Activated CD8-positive, alpha-beta T cell treated with anti-CD3 and anti-CD28 coated beads, Interleukin-2, amount 10 ng/mL, durations not matched to agents 7 days and 5 days (primary cell): ENCODE data around the gene CHST11. TPM values are rescaled to one million over a fixed set of nuclear protein-coding genes. Genes with fewer than 3 reads are reported as not detected.
A peak's percentile ranks its signal among the peaks of the same experiment; 100 is the strongest.

ENCODE experiments used
- ATAC-seq: fragments of 150-1000 bp; cut with Tn5 transposase; one replicate; pipeline ENCODE4 v1.10.0; 2021; ENCODE audit warnings: moderate library complexity
- CTCF ChIA-PET: fragments of 350-600 bp; sonication (Branson Sonifier 250); formaldehyde crosslinking; loops from one replicate; lab custom pipeline; 2021; ENCODE audit warnings: antibody characterized with exemption; lab: Charles Lee
- POLR2A ChIA-PET: fragments of 350-600 bp; sonication (Branson Sonifier 250); formaldehyde crosslinking; loops from one replicate; lab custom pipeline; 2021; ENCODE audit warnings: antibody characterized with exemption; lab: Charles Lee
- DNase-seq: peaks from one replicate; pipeline ENCODE4 v3.0.0-alpha.2; 2020
- H3K27ac Mint-ChIP-seq: one replicate; pipeline ENCODE4 v1.8.0; 2021; ENCODE audit warnings: mild to moderate bottlenecking, mixed read lengths
- H3K27me3 Mint-ChIP-seq: one replicate; pipeline ENCODE4 v1.8.0; 2021; ENCODE audit warnings: low read depth, mixed read lengths
- H3K36me3 Mint-ChIP-seq: one replicate; pipeline ENCODE4 v1.8.0; 2021; ENCODE audit warnings: low read depth, mixed read lengths
- H3K4me1 Mint-ChIP-seq: one replicate; pipeline ENCODE4 v1.8.0; 2021; ENCODE audit warnings: low read depth, mixed read lengths
- H3K4me3 Mint-ChIP-seq: one replicate; pipeline ENCODE4 v1.8.0; 2021; ENCODE audit warnings: mild to moderate bottlenecking, mixed read lengths
- H3K9me3 Mint-ChIP-seq: one replicate; pipeline ENCODE4 v1.8.0; 2022; ENCODE audit warnings: mixed read lengths; ENCODE audit not compliant: insufficient read depth
- total RNA-seq, 2 experiments: library from RNA; stranded (reverse); gene quantifications; one replicate each; pipeline ENCODE4 v1.2.3, GENCODE V29; 2021

The CHST11 gene
- total RNA-seq, 2 experiments from 2014 or later = 82.1 to 85.2 TPM

DNA sequence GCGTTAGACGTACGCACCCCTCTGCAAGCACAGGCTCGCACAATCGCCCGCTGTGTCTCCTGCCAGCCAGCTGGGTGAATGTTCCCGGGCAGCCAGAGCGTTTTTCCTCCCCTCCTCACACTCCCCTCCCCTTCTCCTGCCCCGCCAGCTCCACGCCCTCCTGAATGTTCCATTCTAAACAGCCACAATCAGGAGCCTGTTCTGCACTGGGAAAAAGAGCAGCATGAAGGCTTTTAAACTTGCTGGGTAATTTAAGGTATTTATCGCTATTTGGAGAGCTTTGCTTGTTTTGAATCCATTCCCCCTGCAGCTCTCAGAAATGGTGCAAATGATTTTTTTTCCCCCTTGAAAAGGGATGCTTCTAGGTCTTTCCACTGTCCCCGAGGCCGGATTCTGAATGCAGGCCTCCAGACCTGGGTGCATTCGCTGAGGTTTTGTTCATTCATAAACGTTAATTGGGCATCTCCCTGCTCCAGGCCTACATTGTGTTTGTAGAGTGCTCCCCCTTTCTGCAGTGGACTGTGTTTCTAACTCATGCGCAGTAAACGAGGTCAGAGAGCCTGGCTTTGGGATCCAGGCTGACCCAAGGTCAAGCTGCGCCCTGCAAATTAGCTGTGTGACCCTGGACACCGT is 212.5 kb downstream of the CHST11 start:
- Mint-ChIP-seq H3K4me1 (peaks cover 65% of the 10 kb centered on the region), H3K4me3 (no peak overlapping the region), H3K36me3 (peaks cover 28% of the 10 kb centered on the region), H3K9me3 (no peaks in the 10 kb centered on the region), H3K27ac (no peak overlapping the region), H3K27me3 (no peaks in the 10 kb centered on the region)
- ATAC-seq = no peak
- no peak for DNase-seq
- ChIA-PET CTCF (interaction anchor here (0.7 to 2.6 kb wide), 5 partner anchors 11 to 289 kb away, joined by 3 to 10 read pairs (median 3); no protein-coding TSS in a partner anchor), POLR2A (interaction anchor here (0.8 to 1.3 kb wide), 3 partner anchors 19 to 211 kb away, joined by 3 read pairs; no protein-coding TSS in a partner anchor)

DNA sequence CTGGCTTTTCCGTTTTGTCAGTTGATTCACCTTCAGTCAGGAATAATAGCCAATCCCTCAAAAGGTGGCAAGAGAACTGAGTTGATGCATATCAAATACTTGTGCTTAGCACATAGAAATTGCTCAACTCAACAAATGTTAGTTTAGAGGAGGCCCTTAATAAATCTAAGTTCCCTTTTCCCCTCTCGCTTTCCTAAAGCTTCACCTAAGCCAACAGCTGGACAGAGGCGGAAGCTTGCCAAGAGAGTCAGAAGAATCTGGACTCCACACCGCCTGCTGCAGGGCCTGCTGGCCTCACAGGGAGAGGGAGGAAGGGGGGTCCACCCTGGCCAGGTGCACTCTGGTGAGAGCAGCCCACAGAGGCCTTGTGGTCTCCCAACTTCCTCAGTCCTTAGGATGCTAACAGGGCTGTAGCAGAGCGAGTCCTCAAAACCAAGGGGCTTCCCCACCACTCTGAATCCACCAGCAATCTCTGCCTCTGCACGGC is 213.1 kb downstream of the CHST11 start:
- ATAC-seq (peak; percentile 73), DNase-seq (peak; percentile 67)
- CTCF ChIA-PET = interaction anchor here (1.0 to 1.4 kb wide), 4 partner anchors 11 to 290 kb away, joined by 3 to 10 read pairs (median 3); no protein-coding TSS in a partner anchor
- Mint-ChIP-seq H3K4me1 (peaks cover 65% of the 10 kb centered on the region), H3K4me3 (peak overlapping the region; percentile 3), H3K9me3 (no peaks in the 10 kb centered on the region), H3K36me3 (peaks cover 28% of the 10 kb centered on the region), H3K27ac (peak overlapping the region; percentile 88), H3K27me3 (no peaks in the 10 kb centered on the region)
- POLR2A ChIA-PET = interaction anchor here (0.8 to 1.3 kb wide), 3 partner anchors 18 to 211 kb away, joined by 3 read pairs; no protein-coding TSS in a partner anchor

DNA sequence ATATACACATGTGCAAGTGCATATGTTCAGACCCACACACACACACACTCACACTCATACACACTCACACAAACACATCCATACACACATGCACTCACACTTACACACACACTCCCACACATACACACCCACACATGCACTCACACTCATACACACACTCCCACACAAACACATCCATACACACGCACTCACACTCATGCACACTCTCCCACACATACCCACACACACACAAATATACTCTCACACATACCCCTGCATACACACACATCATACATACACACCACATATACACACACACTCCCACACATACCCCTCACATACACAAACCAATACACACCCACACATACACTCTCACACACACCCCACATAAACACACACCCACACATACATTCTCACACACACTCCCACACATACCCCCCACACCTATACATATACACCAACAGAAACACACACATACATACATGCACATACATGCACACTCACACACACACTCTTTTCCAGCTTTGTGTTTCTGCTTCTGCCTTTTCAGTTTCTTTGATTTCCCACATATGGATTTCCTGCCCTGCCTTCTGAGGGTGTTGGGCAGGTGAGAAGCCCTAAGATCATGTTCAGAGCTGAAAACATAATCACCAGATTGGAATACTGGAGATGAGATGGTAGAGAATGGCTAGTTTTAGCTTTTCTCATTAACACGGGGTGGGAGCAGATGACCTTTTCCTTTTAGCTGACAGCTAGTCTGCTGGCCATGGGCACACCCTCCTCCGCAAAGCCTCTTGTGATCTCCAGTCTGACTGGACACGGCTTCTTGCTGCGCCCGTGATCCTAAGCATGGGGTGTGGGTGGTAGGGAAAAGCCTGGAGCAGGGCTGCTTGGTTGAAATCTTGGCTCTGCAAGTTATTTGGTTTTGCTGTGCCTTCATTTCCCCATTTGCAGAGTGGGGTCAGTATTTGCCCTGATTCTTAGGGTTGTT is 214.0 kb downstream of the CHST11 start:
- no peak for DNase-seq
- peaks cover 60% of the 10 kb centered on the region for H3K4me1 Mint-ChIP-seq

DNA sequence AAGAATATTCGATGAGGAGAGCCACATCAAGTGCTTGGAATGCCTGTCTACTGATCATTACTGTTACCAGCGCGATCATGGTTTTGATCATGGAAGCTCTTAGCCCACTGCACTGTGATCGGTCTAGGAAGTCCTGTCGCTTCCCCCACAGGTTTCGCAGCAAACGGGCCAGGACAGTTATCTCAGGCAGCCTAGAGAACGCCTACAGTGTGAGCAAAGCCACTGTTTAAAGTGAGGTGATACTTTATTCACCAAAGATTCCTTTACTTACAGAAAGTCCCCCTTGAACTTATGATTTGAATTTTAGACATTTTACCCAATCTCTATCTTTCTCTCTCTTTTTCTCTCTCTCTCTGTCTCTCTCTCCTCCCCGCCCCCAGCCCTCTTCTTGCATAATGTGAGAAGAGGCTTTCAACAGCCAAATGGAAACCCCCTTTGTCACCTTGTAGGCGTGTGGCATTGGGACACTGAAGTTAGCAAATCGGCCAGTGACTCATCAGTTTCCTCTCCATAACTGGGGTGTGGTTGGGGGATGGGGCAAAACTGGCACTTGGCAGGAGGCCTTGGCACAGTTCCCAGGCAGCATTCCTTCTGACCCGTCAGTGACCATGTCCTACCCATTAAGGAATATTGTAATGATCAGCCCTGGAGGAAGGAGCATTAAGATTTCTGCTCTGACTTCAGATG is 214.8 kb downstream of the CHST11 start:
- peak; percentile 63 for ATAC-seq
- CTCF ChIA-PET = interaction anchor here (0.7 to 2.9 kb wide), 9 partner anchors 10 to 290 kb away, joined by 3 to 11 read pairs (median 3); partner anchors contain the start of gene CHST11

More for the DNA sequence above, 214.0 kb downstream of the CHST11 start:
- H3K27me3 Mint-ChIP-seq = no peaks in the 10 kb centered on the region
- no peaks in the 10 kb centered on the region for H3K9me3 Mint-ChIP-seq
- H3K36me3 Mint-ChIP-seq = peaks cover 23% of the 10 kb centered on the region
- H3K27ac Mint-ChIP-seq = peak overlapping the region; percentile 88
- no peak for ATAC-seq
- POLR2A ChIA-PET = interaction anchor here (0.7 to 1.2 kb wide), 6 partner anchors 13 to 212 kb away, joined by 3 to 10 read pairs (median 3); no protein-coding TSS in a partner anchor
- H3K4me3 Mint-ChIP-seq = peak overlapping the region; percentile 65
- CTCF ChIA-PET = interaction anchor here (0.7 to 2.9 kb wide), 6 partner anchors 9 to 289 kb away, joined by 3 to 11 read pairs (median 4); no protein-coding TSS in a partner anchor

GRCh38 chr12:104672096-104672445 is 215.3 kb downstream of the CHST11 start:
- peaks cover 20% of the 10 kb centered on the region for H3K36me3 Mint-ChIP-seq
- H3K27me3 Mint-ChIP-seq = no peaks in the 10 kb centered on the region
- H3K9me3 Mint-ChIP-seq = no peaks in the 10 kb centered on the region
- ChIA-PET CTCF (interaction anchor here (0.8 to 2.9 kb wide), 7 partner anchors 9 to 291 kb away, joined by 3 to 11 read pairs (median 3); partner anchors contain the start of gene CHST11), POLR2A (interaction anchor here (0.7 to 1.2 kb wide), 5 partner anchors 10 to 534 kb away, joined by 3 to 4 read pairs (median 4); partner anchors contain the start of gene NFYB)
- no peak for ATAC-seq
- peaks cover 60% of the 10 kb centered on the region for H3K4me1 Mint-ChIP-seq
- no peak for DNase-seq
- no peak overlapping the region for H3K4me3 Mint-ChIP-seq
- H3K27ac Mint-ChIP-seq = peak overlapping the region; percentile 88

More for the DNA sequence above, 214.8 kb downstream of the CHST11 start:
- POLR2A ChIA-PET = interaction anchor here (0.7 to 1.2 kb wide), 9 partner anchors 11 to 533 kb away, joined by 3 to 10 read pairs (median 3); partner anchors contain the start of gene NFYB
- no peaks in the 10 kb centered on the region for H3K27me3 Mint-ChIP-seq
- H3K4me3 Mint-ChIP-seq = peak overlapping the region; percentile 65
- DNase-seq = peak; percentile 73
- peak overlapping the region; percentile 88 for H3K27ac Mint-ChIP-seq
- H3K4me1 Mint-ChIP-seq = peaks cover 60% of the 10 kb centered on the region
- peaks cover 21% of the 10 kb centered on the region for H3K36me3 Mint-ChIP-seq
- H3K9me3 Mint-ChIP-seq = no peaks in the 10 kb centered on the region

DNA sequence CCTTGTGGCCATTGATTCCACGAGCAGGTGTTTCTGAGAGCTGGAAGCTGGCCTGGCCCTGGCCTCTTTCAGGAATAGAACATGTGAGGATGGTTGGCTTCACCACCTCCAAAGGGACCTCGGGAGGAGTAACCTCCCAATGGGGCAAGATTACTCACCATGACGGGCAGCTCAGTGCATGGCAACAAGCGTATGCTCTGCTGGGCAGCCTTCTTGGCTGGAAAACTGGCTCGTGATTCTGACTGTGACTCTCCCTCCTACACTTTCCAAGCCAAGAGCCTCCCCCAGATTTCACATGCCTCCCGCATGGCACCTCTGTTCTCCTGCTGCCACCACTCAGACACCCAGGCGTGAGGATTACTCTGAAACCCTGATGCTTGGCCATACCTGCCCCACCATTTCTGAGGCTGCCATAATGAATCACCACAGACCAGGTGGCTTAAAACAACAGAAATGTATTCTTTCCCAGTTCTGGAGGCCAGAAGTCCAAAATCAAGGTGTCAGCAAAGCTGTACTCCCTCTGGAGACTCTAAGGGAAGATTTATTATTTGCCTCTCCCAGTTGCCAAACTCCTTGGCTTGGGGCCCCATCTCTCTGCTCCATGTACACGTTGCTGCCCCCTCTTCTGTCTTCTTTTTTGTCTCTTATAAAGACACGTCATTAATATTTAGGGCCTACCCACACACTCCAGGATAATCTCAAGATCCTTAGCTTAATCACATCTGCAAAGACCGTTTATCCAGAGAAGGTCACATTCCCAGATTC is 215.9 kb downstream of the CHST11 start:
- no peaks in the 10 kb centered on the region for H3K27me3 Mint-ChIP-seq
- no peak overlapping the region for H3K27ac Mint-ChIP-seq
- H3K4me1 Mint-ChIP-seq = peaks cover 61% of the 10 kb centered on the region
- no peaks in the 10 kb centered on the region for H3K9me3 Mint-ChIP-seq
- CTCF ChIA-PET = interaction anchor here (0.8 to 2.9 kb wide), 8 partner anchors 8 to 291 kb away, joined by 3 to 11 read pairs (median 3); partner anchors contain the start of gene CHST11
- H3K4me3 Mint-ChIP-seq = no peak overlapping the region
- H3K36me3 Mint-ChIP-seq = peaks cover 20% of the 10 kb centered on the region
- ATAC-seq (no peak), DNase-seq (no peak)
- POLR2A ChIA-PET = interaction anchor here (0.7 to 1.8 kb wide), 6 partner anchors 9 to 535 kb away, joined by 3 to 4 read pairs (median 4); partner anchors contain the start of gene NFYB

- Mint-ChIP-seq H3K27ac (no peak overlapping the region), H3K27me3 (no peaks in the 10 kb centered on the region), H3K9me3 (no peaks in the 10 kb centered on the region), H3K4me1 (peaks cover 60% of the 10 kb centered on the region), H3K4me3 (no peak overlapping the region), H3K36me3 (peaks cover 20% of the 10 kb centered on the region)
- ATAC-seq (no peak), DNase-seq (no peak)
- ChIA-PET CTCF (interaction anchor here (1.4 to 2.9 kb wide), 2 partner anchors 14 to 292 kb away, joined by 5 to 11 read pairs; no protein-coding TSS in a partner anchor), POLR2A (interaction anchor here (1.8 kb wide), 1 partner anchor 22 kb away, joined by 4 read pairs; no protein-coding TSS in a partner anchor)
Observed at GRCh38 chr12:104673294-104673693, 216.5 kb downstream of the CHST11 start.

- Mint-ChIP-seq H3K9me3 (no peaks in the 10 kb centered on the region), H3K4me1 (peaks cover 59% of the 10 kb centered on the region), H3K27me3 (no peaks in the 10 kb centered on the region), H3K36me3 (peaks cover 22% of the 10 kb centered on the region), H3K27ac (no peak overlapping the region), H3K4me3 (no peak overlapping the region)
- ChIA-PET CTCF (interaction anchor here (1.4 kb wide), 1 partner anchor 13 kb away, joined by 5 read pairs; no protein-coding TSS in a partner anchor), POLR2A (interaction anchor here (1.8 kb wide), 1 partner anchor 21 kb away, joined by 4 read pairs; no protein-coding TSS in a partner anchor)
- DNase-seq = no peak
- no peak for ATAC-seq
Observed at GRCh38 chr12:104673696-104674482, 217.1 kb downstream of the CHST11 start.

DNA sequence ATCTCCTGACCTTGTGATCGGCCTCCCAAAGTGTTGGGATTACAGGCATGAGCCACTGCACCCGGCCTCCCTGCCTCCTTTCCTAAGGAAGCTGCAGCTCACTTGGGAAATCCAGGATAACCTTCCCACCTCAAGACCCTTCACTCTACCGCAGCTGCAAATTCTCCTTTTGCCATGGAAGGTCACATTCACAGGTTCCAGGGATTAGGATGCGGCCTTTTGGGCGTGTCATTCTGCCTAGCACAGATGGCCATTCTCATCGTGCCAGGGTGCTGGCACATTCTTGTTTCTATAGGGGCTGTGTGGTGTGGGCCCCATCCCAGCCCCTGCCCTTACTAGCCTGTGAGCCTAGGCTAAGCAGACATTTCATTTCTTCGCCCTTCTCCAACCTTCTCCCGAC is 219.9 kb downstream of the CHST11 start:
- Mint-ChIP-seq H3K4me3 (no peak overlapping the region), H3K27ac (no peak overlapping the region), H3K36me3 (peaks cover 25% of the 10 kb centered on the region), H3K4me1 (peaks cover 59% of the 10 kb centered on the region), H3K9me3 (no peaks in the 10 kb centered on the region), H3K27me3 (no peaks in the 10 kb centered on the region)
- ChIA-PET CTCF (interaction anchor here (1.9 kb wide), 1 partner anchor 295 kb away, joined by 5 read pairs; no protein-coding TSS in a partner anchor), POLR2A (no interaction called here)
- no peak for DNase-seq
- ATAC-seq = no peak
